Measurements from ENCODE around the gene DLL4. TPM values are rescaled to one million over a fixed set of nuclear protein-coding genes. Genes with fewer than 3 reads are reported as not detected.

DLL4 gene
- total RNA-seq, 1 experiment from 2014 or later = 1.5 TPM

DNA sequence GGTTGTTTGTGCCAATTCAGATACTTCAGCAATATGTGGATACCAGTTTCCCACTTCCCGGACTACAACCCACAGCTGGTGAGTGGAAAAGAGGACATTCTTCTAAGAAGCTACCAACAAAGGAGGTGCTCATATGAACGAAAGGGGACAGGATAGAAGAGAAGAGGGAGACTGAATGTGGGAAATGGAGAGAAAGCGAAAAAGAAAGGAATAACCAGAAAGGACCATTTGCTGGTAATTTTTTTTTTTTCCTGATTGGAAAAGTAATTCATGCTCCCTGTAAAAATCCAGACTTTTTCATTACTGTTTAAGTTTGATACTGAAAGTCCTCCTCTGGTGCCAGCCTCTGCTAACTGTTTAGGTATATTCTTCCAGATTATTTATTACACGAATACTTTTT lies 22.6 kb downstream of the DLL4 start:
- no peaks in the 10 kb centered on the region for H3K27me3 ChIP-seq (ENCODE audit: insufficient read depth, low read length)
- no peaks in the 10 kb centered on the region for H4K20me1 ChIP-seq (ENCODE audit: insufficient read depth)
- ATAC-seq (no peak), DNase-seq (ENCODE audit: low read depth, low spot score) (no peak)
- H3K4me1 ChIP-seq (ENCODE audit: control insufficient read depth in 1 of 2, insufficient read depth in 2 of 2, low read length in 2 of 2) = peaks cover 9 to 23% of the 10 kb centered on the region in 2 experiments; a peak in 2 of 4 replicates
- no peak overlapping the region for H2AFZ ChIP-seq (ENCODE audit: low read depth, low read length, poor library complexity, severe bottlenecking)
- no peak overlapping the region for H3K9ac ChIP-seq (ENCODE audit: low read length)
- RAD21 ChIA-PET (ENCODE audit: low non-redundant PET in 1 of 2, low total read pairs in 2 of 2, uncharacterized antibody in 2 of 2, unreplicated experiment in 2 of 2) = no interaction called here
- BruUV-seq (replicated peaks) = TSS peak; percentile 88
- no peaks in the 10 kb centered on the region for H3K9me2 ChIP-seq (ENCODE audit: insufficient read depth)
- CTCF ChIA-PET = interaction anchor here (2.8 kb wide), 1 partner anchor 10 kb away, joined by 24 read pairs; no protein-coding TSS in a partner anchor
- H3K79me2 ChIP-seq (ENCODE audit: insufficient read depth, low read length) = no peaks in the 10 kb centered on the region
- peak overlapping the region; percentile 95; the same call in 1 of the 2 replicates for H3K4me2 ChIP-seq (ENCODE audit: low read length)
- POLR2A ChIA-PET = interaction anchor here (2.1 to 3.9 kb wide), 3 partner anchors 10 to 22 kb away, joined by 39 to 48 read pairs (median 44); partner anchors contain the start of gene DLL4
- no peak overlapping the region for H3K4me3 ChIP-seq (replicated peaks in 1 of 2; ENCODE audit: low read depth in 1 of 2, low read length in 2 of 2)
- no peak overlapping the region for H3K27ac ChIP-seq (ENCODE audit: low read depth, low read length)
- TF ChIP-seq REST (IDR thresholded peaks at IDR 0.05; ENCODE audit: low read depth) (no peak), SP1 (IDR thresholded peaks at IDR 0.05; ENCODE audit: low read depth) (no peak), RAD21 (IDR thresholded peaks at IDR 0.05; ENCODE audit: low read depth) (no peak), CBX3 (IDR thresholded peaks at IDR 0.05; ENCODE audit: low read depth) (no peak), ZNF274 (IDR thresholded peaks at IDR 0.05; ENCODE audit: low read depth, low read length) (no peak), ELF1 (IDR thresholded peaks at IDR 0.05; ENCODE audit: borderline replicate concordance, low read depth) (no peak), SRF (IDR thresholded peaks at IDR 0.05; ENCODE audit: low read depth) (no peak), POLR2AphosphoS5 (IDR thresholded peaks at IDR 0.05; ENCODE audit: low read depth, low read length) (no peak), POLR2A (IDR thresholded peaks at IDR 0.05; ENCODE audit: borderline replicate concordance, extremely low read depth, insufficient read depth, insufficient read length) (no peak), JUND (IDR thresholded peaks at IDR 0.05) (no peak), EZH2 (IDR thresholded peaks at IDR 0.05) (no peak), EGR1 (IDR thresholded peaks at IDR 0.05; ENCODE audit: low read depth) (no peak), CEBPB (IDR thresholded peaks at IDR 0.05; ENCODE audit: low read depth) (no peak)
- TF ChIP-seq, protein P1, sequence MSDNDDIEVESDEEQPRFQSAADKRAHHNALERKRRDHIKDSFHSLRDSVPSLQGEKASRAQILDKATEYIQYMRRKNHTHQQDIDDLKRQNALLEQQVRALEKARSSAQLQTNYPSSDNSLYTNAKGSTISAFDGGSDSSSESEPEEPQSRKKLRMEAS (IDR thresholded peaks at IDR 0.05) = no peak
- TF ChIP-seq, protein P2, sequence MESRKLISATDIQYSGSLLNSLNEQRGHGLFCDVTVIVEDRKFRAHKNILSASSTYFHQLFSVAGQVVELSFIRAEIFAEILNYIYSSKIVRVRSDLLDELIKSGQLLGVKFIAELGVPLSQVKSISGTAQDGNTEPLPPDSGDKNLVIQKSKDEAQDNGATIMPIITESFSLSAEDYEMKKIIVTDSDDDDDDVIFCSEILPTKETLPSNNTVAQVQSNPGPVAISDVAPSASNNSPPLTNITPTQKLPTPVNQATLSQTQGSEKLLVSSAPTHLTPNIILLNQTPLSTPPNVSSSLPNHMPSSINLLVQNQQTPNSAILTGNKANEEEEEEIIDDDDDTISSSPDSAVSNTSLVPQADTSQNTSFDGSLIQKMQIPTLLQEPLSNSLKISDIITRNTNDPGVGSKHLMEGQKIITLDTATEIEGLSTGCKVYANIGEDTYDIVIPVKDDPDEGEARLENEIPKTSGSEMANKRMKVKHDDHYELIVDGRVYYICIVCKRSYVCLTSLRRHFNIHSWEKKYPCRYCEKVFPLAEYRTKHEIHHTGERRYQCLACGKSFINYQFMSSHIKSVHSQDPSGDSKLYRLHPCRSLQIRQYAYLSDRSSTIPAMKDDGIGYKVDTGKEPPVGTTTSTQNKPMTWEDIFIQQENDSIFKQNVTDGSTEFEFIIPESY (IDR thresholded peaks at IDR 0.05; ENCODE audit: extremely low read depth, insufficient replicate concordance, low read length) = no peak
- no peaks in the 10 kb centered on the region for H3K36me3 ChIP-seq (ENCODE audit: control insufficient read depth in 1 of 2, insufficient read depth in 2 of 2, low read length in 2 of 2)
- intact Hi-C loops (cut with micrococcal nuclease) = no loop called here
- H3K9me3 ChIP-seq (ENCODE audit: control insufficient read depth in 1 of 2, insufficient read depth in 1 of 2, low read depth in 1 of 2, low read length in 2 of 2) = no peaks in the 10 kb centered on the region

All from HCT116 (cell line).